Mesenchymal stem cell (in vitro differentiated cells and primary cell): Measurements from ENCODE around the gene CAST.
"Not testable (repeated sequence)": the region's sequence is repeated elsewhere in the genome, so short reads cannot be mapped to it uniquely, and the experiment has no call there.

Experiments
- DNase-seq: peaks from one replicate; pipeline ENCODE4 v3.0.0-alpha.2; 2013
- H2AFZ ChIP-seq: one replicate; pipeline ENCODE4 v1.6.1; 2013; ENCODE audit warnings: low read depth, mild to moderate bottlenecking, control low read depth, inconsistent platforms, low read length, moderate library complexity
- H2AK5ac ChIP-seq: 2 replicates; pipeline ENCODE4 v1.6.1; 2013; ENCODE audit warnings: low read length, moderate library complexity, mild to moderate bottlenecking, inconsistent platforms; ENCODE audit not compliant: severe bottlenecking
- H2BK120ac ChIP-seq: one replicate; pipeline ENCODE4 v1.6.1; 2013; ENCODE audit warnings: low read depth, mild to moderate bottlenecking, inconsistent platforms, low read length, moderate library complexity
- H2BK12ac ChIP-seq, 2 experiments: one replicate each; pipeline ENCODE4 v1.6.1; 2013; ENCODE audit warnings: inconsistent platforms in 2 of 2, low read length in 2 of 2, mild to moderate bottlenecking in 2 of 2, moderate library complexity in 2 of 2, control low read depth in 1 of 2
- H2BK15ac ChIP-seq: one replicate; pipeline ENCODE4 v1.6.1; 2013; ENCODE audit warnings: mild to moderate bottlenecking, low read depth, inconsistent platforms; ENCODE audit not compliant: poor library complexity, severe bottlenecking
- H2BK5ac ChIP-seq: 2 replicates; pipeline ENCODE4 v1.6.1; 2013; ENCODE audit warnings: low read depth, mild to moderate bottlenecking, low read length, control low read depth, inconsistent platforms; ENCODE audit not compliant: poor library complexity, severe bottlenecking
- H3K14ac ChIP-seq, 2 experiments: one replicate each; pipeline ENCODE4 v1.6.1; 2013; ENCODE audit warnings: inconsistent platforms in 2 of 2, low read length in 2 of 2, control low read depth in 1 of 2, mild to moderate bottlenecking in 1 of 2, moderate library complexity in 1 of 2
- H3K18ac ChIP-seq, 2 experiments: one replicate each; pipeline ENCODE4 v1.6.1; 2013; ENCODE audit warnings: inconsistent platforms in 2 of 2, low read length in 2 of 2, control low read depth in 1 of 2, low read depth in 1 of 2, mild to moderate bottlenecking in 1 of 2
- H3K23ac ChIP-seq, 2 experiments: one replicate each; pipeline ENCODE4 v1.6.1; 2013; ENCODE audit warnings: inconsistent platforms in 2 of 2, low read length in 2 of 2, mild to moderate bottlenecking in 2 of 2, moderate library complexity in 2 of 2, control low read depth in 1 of 2
- H3K27ac ChIP-seq: 2 replicates; pipeline ENCODE4 v1.5.1; 2013; ENCODE audit warnings: mild to moderate bottlenecking, moderate library complexity, low read length, control low read depth, inconsistent platforms; ENCODE audit not compliant: poor library complexity, severe bottlenecking
- H3K27me3 ChIP-seq, 2 experiments: 2 replicates each; pipeline versions ENCODE4 v1.6.1 to v1.7.0; 2013; ENCODE audit warnings: low read length in 2 of 2, mild to moderate bottlenecking in 2 of 2, moderate library complexity in 2 of 2, control low read depth in 1 of 2, inconsistent platforms in 1 of 2; ENCODE audit not compliant: control insufficient read depth in 1 of 2, insufficient read depth in 1 of 2
- H3K36me3 ChIP-seq, 2 experiments: 2 replicates each; pipeline versions ENCODE4 v1.6.1 to v1.7.0; 2013; ENCODE audit warnings: low read length in 2 of 2, control low read depth in 1 of 2, inconsistent platforms in 1 of 2, low read depth in 1 of 2, mild to moderate bottlenecking in 1 of 2; ENCODE audit not compliant: insufficient read depth in 2 of 2, control insufficient read depth in 1 of 2
- H3K4ac ChIP-seq, 2 experiments: one replicate each; pipeline ENCODE4 v1.6.1; 2013; ENCODE audit warnings: inconsistent platforms in 2 of 2, low read length in 2 of 2, mild to moderate bottlenecking in 2 of 2, moderate library complexity in 2 of 2, control low read depth in 1 of 2, low read depth in 1 of 2
- H3K4me1 ChIP-seq: 2 replicates; pipeline ENCODE4 v1.6.1; 2013; ENCODE audit warnings: low read depth, low read length, control low read depth; ENCODE audit not compliant: control insufficient read depth, insufficient read depth
- H3K4me2 ChIP-seq: 2 replicates; pipeline ENCODE4 v1.6.1; 2013; ENCODE audit warnings: low read length, mild to moderate bottlenecking, inconsistent platforms; ENCODE audit not compliant: poor library complexity, severe bottlenecking
- H3K4me3 ChIP-seq, 2 experiments: 2 replicates each; pipeline versions ENCODE4 v1.5.1 to v1.7.0; 2013; ENCODE audit warnings: low read length in 2 of 2, mild to moderate bottlenecking in 2 of 2, control low read depth in 1 of 2, low read depth in 1 of 2; ENCODE audit not compliant: insufficient read depth in 1 of 2
- H3K79me1 ChIP-seq: replicated peaks from 2 replicates; pipeline ENCODE4 v1.6.1; 2013; ENCODE audit warnings: mild to moderate bottlenecking, control low read depth, low read length, inconsistent platforms; ENCODE audit not compliant: poor library complexity, severe bottlenecking
- H3K9ac ChIP-seq: 2 replicates; pipeline ENCODE4 v1.7.0; 2013; ENCODE audit warnings: mild to moderate bottlenecking, low read length, moderate library complexity
- H3K9me3 ChIP-seq: 2 replicates; pipeline ENCODE4 v1.7.0; 2013; ENCODE audit warnings: mild to moderate bottlenecking, low read length; ENCODE audit not compliant: control insufficient read depth
- H4K8ac ChIP-seq: one replicate; pipeline ENCODE4 v1.6.1; 2013; ENCODE audit warnings: inconsistent platforms, mild to moderate bottlenecking, low read length, moderate library complexity
- H4K91ac ChIP-seq: one replicate; pipeline ENCODE4 v1.6.1; 2013; ENCODE audit warnings: mild to moderate bottlenecking, low read length, inconsistent platforms
- WGBS: methylation state at CpG from one replicate; pipeline ENCODE4 v1.1.7; 2013; ENCODE audit warnings: mixed read lengths; 5-methylcytosine and 5-hydroxymethylcytosine counted together

The CAST gene

GRCh38 chr5:96801718-96802117 lies 139.5 kb downstream of the CAST start:
- H3K23ac ChIP-seq, H2BK5ac ChIP-seq, H3K14ac ChIP-seq, H2BK12ac ChIP-seq, H3K27me3 ChIP-seq, H2AK5ac ChIP-seq, H3K27ac ChIP-seq, H3K4me3 ChIP-seq, H2AFZ ChIP-seq, H4K91ac ChIP-seq, H3K4me2 ChIP-seq, H3K4ac ChIP-seq, DNase-seq, H2BK120ac ChIP-seq, H3K18ac ChIP-seq, H2BK15ac ChIP-seq, H3K9ac ChIP-seq, H3K9me3 ChIP-seq, H4K8ac ChIP-seq, H3K4me1 ChIP-seq: not testable (repeated sequence)
- Histone ChIP-seq H3K79me1 (peaks cover 27% of the 10 kb centered on the region), H3K36me3 (peaks cover 8 to 39% of the 10 kb centered on the region in 2 experiments)
- WGBS = 87% methylated on average over 10 of the region's 11 CpGs

- Histone ChIP-seq H3K4ac (peak overlapping the region; percentile 88 to 100), H3K18ac (peak overlapping the region; percentile 92 to 100), H4K91ac (peak overlapping the region; percentile 99), H3K4me2 (peak overlapping the region; percentile 95), H2BK5ac (peak overlapping the region; percentile 96), H3K9ac (peak overlapping the region; percentile 97), H2AK5ac (no peak overlapping the region), H3K27ac (peak overlapping the region; percentile 53), H3K36me3 (peaks cover 4 to 6% of the 10 kb centered on the region in 2 experiments), H3K4me3 (peak overlapping the region; percentile 90 to 91), H3K14ac (peak overlapping the region; percentile 68 to 96), H4K8ac (peak overlapping the region; percentile 95), H3K9me3 (no peaks in the 10 kb centered on the region), H3K79me1 (peaks cover 22% of the 10 kb centered on the region), H2BK15ac (peak overlapping the region; percentile 92), H2BK120ac (peak overlapping the region; percentile 97), H3K27me3 (no peaks in the 10 kb centered on the region), H2BK12ac (peak overlapping the region; percentile 44 to 97), H3K23ac (peak overlapping the region; percentile 73 to 99), H3K4me1 (no peaks in the 10 kb centered on the region), H2AFZ (peak overlapping the region; percentile 78)
- DNase-seq = peak; percentile 73
- WGBS = 2% methylated on average over 20 of the region's 37 CpGs
Measured at GRCh38 chr5:96807075-96807654, 145.0 kb downstream of the CAST start.

GRCh38 chr5:96808541-96808828 lies 146.3 kb downstream of the CAST start:
- no peak overlapping the region for H3K23ac ChIP-seq
- H3K4me3 ChIP-seq = peak overlapping the region; percentile 0 to 91
- no peak overlapping the region for H2BK5ac ChIP-seq
- H2BK12ac ChIP-seq = no peak overlapping the region
- H4K91ac ChIP-seq = peak overlapping the region; percentile 52
- H3K36me3 ChIP-seq = peaks cover 2 to 3% of the 10 kb centered on the region in 2 experiments
- peak overlapping the region; percentile 94 for H4K8ac ChIP-seq
- no peak overlapping the region for H2BK120ac ChIP-seq
- H3K4me1 ChIP-seq = no peaks in the 10 kb centered on the region
- no peak for DNase-seq
- H2AK5ac ChIP-seq = no peak overlapping the region
- peak overlapping the region; percentile 69 for H3K4me2 ChIP-seq
- no peaks in the 10 kb centered on the region for H3K27me3 ChIP-seq
- H3K18ac ChIP-seq = peak overlapping the region in 1 of 2 experiments; percentile 91
- peak overlapping the region; percentile 55 for H3K27ac ChIP-seq
- no peak overlapping the region for H3K14ac ChIP-seq
- H3K9ac ChIP-seq = peak overlapping the region; percentile 97
- H3K4ac ChIP-seq = peak overlapping the region in 1 of 2 experiments; percentile 12
- 13% methylated on average over 2 of the region's 2 CpGs for WGBS
- H3K9me3 ChIP-seq = no peaks in the 10 kb centered on the region
- H2AFZ ChIP-seq = peak overlapping the region; percentile 30
- H3K79me1 ChIP-seq = peaks cover 16% of the 10 kb centered on the region
- H2BK15ac ChIP-seq = no peak overlapping the region

GRCh38 chr5:96808868-96809558 lies 146.8 kb downstream of the CAST start:
- Histone ChIP-seq H3K9me3 (no peaks in the 10 kb centered on the region), H3K9ac (peak overlapping the region; percentile 97), H3K36me3 (no peaks in the 10 kb centered on the region), H4K8ac (peak overlapping the region; percentile 19), H3K4me1 (no peaks in the 10 kb centered on the region), H3K18ac (peak overlapping the region in 1 of 2 experiments; percentile 91), H2AFZ (no peak overlapping the region), H3K79me1 (peaks cover 13% of the 10 kb centered on the region), H3K27me3 (no peaks in the 10 kb centered on the region), H3K23ac (no peak overlapping the region), H3K4me3 (peak overlapping the region in 1 of 2 experiments; percentile 91), H2BK15ac (no peak overlapping the region), H2BK5ac (no peak overlapping the region), H3K14ac (no peak overlapping the region), H3K4ac (peak overlapping the region in 1 of 2 experiments; percentile 24), H2AK5ac (no peak overlapping the region), H3K4me2 (no peak overlapping the region), H2BK12ac (no peak overlapping the region), H3K27ac (no peak overlapping the region), H4K91ac (no peak overlapping the region), H2BK120ac (no peak overlapping the region)
- no peak for DNase-seq
- WGBS = 91% methylated on average over 7 of the region's 8 CpGs
